ENCODE data around the gene SAMD11. TPM values are rescaled to one million over a fixed set of nuclear protein-coding genes. Genes with fewer than 3 reads are reported as not detected.

The SAMD11 gene
- polyA plus RNA-seq, 1 of the 3 experiments (the other 2 are of a cell fraction), result 2.1 TPM

DNA sequence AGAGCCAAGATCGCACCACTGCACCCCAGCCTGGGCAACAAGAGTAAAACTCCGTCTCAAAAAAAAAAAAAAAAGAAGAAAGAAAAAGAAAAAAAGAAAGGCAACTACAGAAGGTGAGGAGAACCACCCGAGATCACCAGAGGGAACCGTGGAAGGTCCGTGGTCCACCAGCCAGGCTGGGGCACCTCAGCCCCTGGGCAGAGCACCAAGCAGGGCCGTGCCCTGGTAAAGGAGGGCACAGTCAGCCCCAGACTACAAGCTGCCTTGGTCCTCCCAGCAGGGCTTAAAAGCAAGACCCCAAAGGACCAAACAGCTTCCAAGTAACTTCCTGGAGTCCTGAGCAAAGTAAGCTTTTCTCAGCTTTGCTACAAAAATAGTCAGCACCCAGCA is 8.8 kb upstream of the SAMD11 start:
- Histone ChIP-seq H3K4me1 (ENCODE audit: control insufficient read depth in 1 of 2, insufficient read depth in 2 of 2, low read depth in 1 of 2, low read length in 1 of 2) (peaks cover 0 to 44% of the 10 kb centered on the region in 2 experiments; a peak in 2 of 4 replicates), H3K9ac (no peak overlapping the region), H3K4me2 (no peak overlapping the region), H3K36me3 (replicated peaks in 1 of 2; ENCODE audit: control insufficient read depth in 1 of 2, insufficient read depth in 2 of 2, low read length in 1 of 2) (no peaks in the 10 kb centered on the region), H3K27me3 (ENCODE audit: insufficient read depth) (no peaks in the 10 kb centered on the region), H2AFZ (ENCODE audit: low read depth) (no peak overlapping the region), H3K79me2 (ENCODE audit: insufficient read depth) (no peaks in the 10 kb centered on the region), H3F3A (replicated peaks; ENCODE audit: insufficient read depth) (no peaks in the 10 kb centered on the region), H4K20me1 (ENCODE audit: insufficient read depth) (no peaks in the 10 kb centered on the region), H3K4me3 (ENCODE audit: low read depth in 2 of 2, low read length in 1 of 2) (no peak overlapping the region), H3K9me3 (no peaks in the 10 kb centered on the region), H3K9me2 (no peaks in the 10 kb centered on the region), H3K27ac (ENCODE audit: low read depth in 2 of 2, low read length in 1 of 2) (no peak overlapping the region)
- TF ChIP-seq, protein P1, sequence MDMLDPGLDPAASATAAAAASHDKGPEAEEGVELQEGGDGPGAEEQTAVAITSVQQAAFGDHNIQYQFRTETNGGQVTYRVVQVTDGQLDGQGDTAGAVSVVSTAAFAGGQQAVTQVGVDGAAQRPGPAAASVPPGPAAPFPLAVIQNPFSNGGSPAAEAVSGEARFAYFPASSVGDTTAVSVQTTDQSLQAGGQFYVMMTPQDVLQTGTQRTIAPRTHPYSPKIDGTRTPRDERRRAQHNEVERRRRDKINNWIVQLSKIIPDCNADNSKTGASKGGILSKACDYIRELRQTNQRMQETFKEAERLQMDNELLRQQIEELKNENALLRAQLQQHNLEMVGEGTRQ (IDR thresholded peaks at IDR 0.05; ENCODE audit: borderline replicate concordance, low read depth, low read length), result no peak
- TF ChIP-seq MXI1 (IDR thresholded peaks at IDR 0.05; ENCODE audit: low read depth, low read length), result no peak
- no peak for TF ChIP-seq NRF1 (IDR thresholded peaks at IDR 0.05; ENCODE audit: low read depth, low read length)
- TF ChIP-seq POLR2AphosphoS5 (IDR thresholded peaks at IDR 0.05; ENCODE audit: low read depth, low read length), result no peak
- no peak for TF ChIP-seq TAF1 (IDR thresholded peaks at IDR 0.05; ENCODE audit: borderline replicate concordance, low read depth, low read length)
- TF ChIP-seq EZH2phosphoT487 (IDR thresholded peaks at IDR 0.05; ENCODE audit: borderline replicate concordance, low read depth), result no peak
- no peak for TF ChIP-seq RCOR1 (IDR thresholded peaks at IDR 0.05; ENCODE audit: low read length)
- DNase-seq, result no peak
- WGBS (ENCODE audit: low lambda C conversion rate), result 93% methylated on average over 6 of the region's 6 CpGs
- CTCF ChIA-PET, result interaction anchor here (0.6 to 2.2 kb wide), 5 partner anchors 10 to 117 kb away, joined by 3 to 14 read pairs (median 4); no protein-coding TSS in a partner anchor
- POLR2A ChIA-PET, result no interaction called here

DNA sequence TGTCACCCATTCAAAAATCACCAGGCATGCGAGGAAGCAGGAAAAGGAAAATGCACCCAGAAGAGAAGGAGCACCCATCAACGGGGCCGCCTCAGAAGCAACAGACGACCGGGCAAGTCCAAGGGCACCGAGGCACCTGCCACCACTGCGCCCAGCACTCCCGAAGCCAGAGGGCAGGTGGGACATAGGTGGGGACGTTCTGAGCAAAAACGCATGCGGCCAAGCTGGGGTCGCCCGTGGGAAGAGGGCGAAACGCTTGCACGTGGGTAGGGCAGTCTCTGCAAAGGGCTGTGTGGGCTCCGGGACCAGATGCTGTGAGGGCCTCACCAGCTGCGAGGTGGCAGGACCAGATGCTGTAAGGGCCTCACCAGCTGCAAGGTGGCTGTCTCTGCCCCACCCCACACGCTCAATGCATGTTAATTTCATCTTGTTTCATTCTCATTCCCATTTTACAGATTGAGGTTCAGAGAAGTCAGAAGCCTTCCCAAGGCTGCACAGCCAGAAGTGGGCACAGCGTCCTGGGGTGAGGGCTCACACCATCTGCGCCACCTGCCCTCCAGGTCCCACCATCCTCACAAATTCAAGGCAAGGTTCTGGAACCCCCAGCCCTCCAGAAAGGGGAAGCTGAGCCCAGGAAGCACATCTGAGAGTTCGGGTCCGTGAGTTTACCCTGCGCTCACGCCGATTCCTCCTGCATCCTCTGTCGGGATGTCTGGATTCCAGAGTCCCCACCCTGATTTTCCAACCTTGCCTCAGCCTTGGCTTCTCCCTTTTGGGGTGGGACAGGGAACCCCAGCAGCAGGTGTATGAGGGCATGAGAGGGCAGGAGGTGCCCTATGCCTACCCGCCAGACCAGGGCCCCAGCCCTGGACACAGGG is 8.2 kb upstream of the SAMD11 start:
- CTCF ChIA-PET, result interaction anchor here (0.6 to 2.2 kb wide), 5 partner anchors 9 to 117 kb away, joined by 3 to 14 read pairs (median 4); no protein-coding TSS in a partner anchor
- DNase-seq, result no peak
- H3K4me1 ChIP-seq (ENCODE audit: control insufficient read depth in 1 of 2, insufficient read depth in 2 of 2, low read depth in 1 of 2, low read length in 1 of 2), result peaks cover under 1 to 50% of the 10 kb centered on the region in 2 experiments; a peak in 2 of 4 replicates
- no peak for TF ChIP-seq FOXM1 (IDR thresholded peaks at IDR 0.05; ENCODE audit: low read depth)
- TF ChIP-seq GABPA (IDR thresholded peaks at IDR 0.05; ENCODE audit: low read depth), result no peak
- TF ChIP-seq MEF2A (IDR thresholded peaks at IDR 0.05; ENCODE audit: borderline replicate concordance, low read depth), result no peak
- TF ChIP-seq TEAD4 (IDR thresholded peaks at IDR 0.05; ENCODE audit: borderline replicate concordance, insufficient read depth), result no peak
- TF ChIP-seq, protein P2, sequence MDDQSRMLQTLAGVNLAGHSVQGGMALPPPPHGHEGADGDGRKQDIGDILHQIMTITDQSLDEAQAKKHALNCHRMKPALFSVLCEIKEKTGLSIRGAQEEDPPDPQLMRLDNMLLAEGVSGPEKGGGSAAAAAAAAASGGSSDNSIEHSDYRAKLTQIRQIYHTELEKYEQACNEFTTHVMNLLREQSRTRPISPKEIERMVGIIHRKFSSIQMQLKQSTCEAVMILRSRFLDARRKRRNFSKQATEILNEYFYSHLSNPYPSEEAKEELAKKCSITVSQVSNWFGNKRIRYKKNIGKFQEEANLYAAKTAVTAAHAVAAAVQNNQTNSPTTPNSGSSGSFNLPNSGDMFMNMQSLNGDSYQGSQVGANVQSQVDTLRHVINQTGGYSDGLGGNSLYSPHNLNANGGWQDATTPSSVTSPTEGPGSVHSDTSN (IDR thresholded peaks at IDR 0.05), result no peak
- no peak for TF ChIP-seq SMC3 (IDR thresholded peaks at IDR 0.05; ENCODE audit: low read depth, low read length)
- TF ChIP-seq, protein P3, sequence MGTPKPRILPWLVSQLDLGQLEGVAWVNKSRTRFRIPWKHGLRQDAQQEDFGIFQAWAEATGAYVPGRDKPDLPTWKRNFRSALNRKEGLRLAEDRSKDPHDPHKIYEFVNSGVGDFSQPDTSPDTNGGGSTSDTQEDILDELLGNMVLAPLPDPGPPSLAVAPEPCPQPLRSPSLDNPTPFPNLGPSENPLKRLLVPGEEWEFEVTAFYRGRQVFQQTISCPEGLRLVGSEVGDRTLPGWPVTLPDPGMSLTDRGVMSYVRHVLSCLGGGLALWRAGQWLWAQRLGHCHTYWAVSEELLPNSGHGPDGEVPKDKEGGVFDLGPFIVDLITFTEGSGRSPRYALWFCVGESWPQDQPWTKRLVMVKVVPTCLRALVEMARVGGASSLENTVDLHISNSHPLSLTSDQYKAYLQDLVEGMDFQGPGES (IDR thresholded peaks at IDR 0.05; ENCODE audit: low read depth, low read length), result no peak
- TF ChIP-seq GATA2 (CRISPR knock-in tag; IDR thresholded peaks at IDR 0.05), result no peak
- TF ChIP-seq, protein P4, sequence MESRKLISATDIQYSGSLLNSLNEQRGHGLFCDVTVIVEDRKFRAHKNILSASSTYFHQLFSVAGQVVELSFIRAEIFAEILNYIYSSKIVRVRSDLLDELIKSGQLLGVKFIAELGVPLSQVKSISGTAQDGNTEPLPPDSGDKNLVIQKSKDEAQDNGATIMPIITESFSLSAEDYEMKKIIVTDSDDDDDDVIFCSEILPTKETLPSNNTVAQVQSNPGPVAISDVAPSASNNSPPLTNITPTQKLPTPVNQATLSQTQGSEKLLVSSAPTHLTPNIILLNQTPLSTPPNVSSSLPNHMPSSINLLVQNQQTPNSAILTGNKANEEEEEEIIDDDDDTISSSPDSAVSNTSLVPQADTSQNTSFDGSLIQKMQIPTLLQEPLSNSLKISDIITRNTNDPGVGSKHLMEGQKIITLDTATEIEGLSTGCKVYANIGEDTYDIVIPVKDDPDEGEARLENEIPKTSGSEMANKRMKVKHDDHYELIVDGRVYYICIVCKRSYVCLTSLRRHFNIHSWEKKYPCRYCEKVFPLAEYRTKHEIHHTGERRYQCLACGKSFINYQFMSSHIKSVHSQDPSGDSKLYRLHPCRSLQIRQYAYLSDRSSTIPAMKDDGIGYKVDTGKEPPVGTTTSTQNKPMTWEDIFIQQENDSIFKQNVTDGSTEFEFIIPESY (IDR thresholded peaks at IDR 0.05; ENCODE audit: borderline replicate concordance, low read depth), result no peak
- no peak for TF ChIP-seq SIN3A (IDR thresholded peaks at IDR 0.05; ENCODE audit: borderline replicate concordance, low read depth, low read length)
- TF ChIP-seq, protein P5, sequence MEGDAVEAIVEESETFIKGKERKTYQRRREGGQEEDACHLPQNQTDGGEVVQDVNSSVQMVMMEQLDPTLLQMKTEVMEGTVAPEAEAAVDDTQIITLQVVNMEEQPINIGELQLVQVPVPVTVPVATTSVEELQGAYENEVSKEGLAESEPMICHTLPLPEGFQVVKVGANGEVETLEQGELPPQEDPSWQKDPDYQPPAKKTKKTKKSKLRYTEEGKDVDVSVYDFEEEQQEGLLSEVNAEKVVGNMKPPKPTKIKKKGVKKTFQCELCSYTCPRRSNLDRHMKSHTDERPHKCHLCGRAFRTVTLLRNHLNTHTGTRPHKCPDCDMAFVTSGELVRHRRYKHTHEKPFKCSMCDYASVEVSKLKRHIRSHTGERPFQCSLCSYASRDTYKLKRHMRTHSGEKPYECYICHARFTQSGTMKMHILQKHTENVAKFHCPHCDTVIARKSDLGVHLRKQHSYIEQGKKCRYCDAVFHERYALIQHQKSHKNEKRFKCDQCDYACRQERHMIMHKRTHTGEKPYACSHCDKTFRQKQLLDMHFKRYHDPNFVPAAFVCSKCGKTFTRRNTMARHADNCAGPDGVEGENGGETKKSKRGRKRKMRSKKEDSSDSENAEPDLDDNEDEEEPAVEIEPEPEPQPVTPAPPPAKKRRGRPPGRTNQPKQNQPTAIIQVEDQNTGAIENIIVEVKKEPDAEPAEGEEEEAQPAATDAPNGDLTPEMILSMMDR (IDR thresholded peaks at IDR 0.05), result no peak
- TF ChIP-seq NFIC (IDR thresholded peaks at IDR 0.05; ENCODE audit: borderline replicate concordance), result no peak
- TF ChIP-seq RCOR1 (IDR thresholded peaks at IDR 0.05; ENCODE audit: low read length), result no peak

More for the DNA sequence above, 8.2 kb upstream of the SAMD11 start:
- Histone ChIP-seq H3K9me2 (no peaks in the 10 kb centered on the region), H3K27me3 (ENCODE audit: insufficient read depth) (no peaks in the 10 kb centered on the region), H3F3A (replicated peaks; ENCODE audit: insufficient read depth) (no peaks in the 10 kb centered on the region), H3K9me3 (no peaks in the 10 kb centered on the region), H2AFZ (ENCODE audit: low read depth) (no peak overlapping the region), H3K9ac (no peak overlapping the region), H3K4me2 (no peak overlapping the region), H4K20me1 (ENCODE audit: insufficient read depth) (no peaks in the 10 kb centered on the region), H3K27ac (ENCODE audit: low read depth in 2 of 2, low read length in 1 of 2) (peak overlapping the region in 1 of 2 experiments; percentile 74; a peak in 2 of 4 replicates), H3K36me3 (replicated peaks in 1 of 2; ENCODE audit: control insufficient read depth in 1 of 2, insufficient read depth in 2 of 2, low read length in 1 of 2) (no peaks in the 10 kb centered on the region), H3K79me2 (ENCODE audit: insufficient read depth) (no peaks in the 10 kb centered on the region), H3K4me3 (ENCODE audit: low read depth in 2 of 2, low read length in 1 of 2) (no peak overlapping the region)
- 85% methylated on average over 12 of the region's 28 CpGs for WGBS (ENCODE audit: low lambda C conversion rate)
- POLR2A ChIA-PET, result no interaction called here
